GM12878 (cell line): Measurements from ENCODE around the gene PRKAR1A. TPM values are rescaled to one million over a fixed set of nuclear protein-coding genes. Genes with fewer than 3 reads are reported as not detected.

ENCODE experiments used
- ATAC-seq: fragments of 200-7000 bp; cut with Tn5 transposase; 3 replicates; pipeline ENCODE4 v1.9.1; 2020; ENCODE audit warnings: mild to moderate bottlenecking, moderate library complexity
- BruUV-seq: library from RNA; stranded (reverse); fragments of 400-500 nt; replicated peaks from 2 replicates; lab custom pipeline; 2021; lab: Mats Ljungman, UMichigan
- CTCF ChIA-PET: fragments of 300-600 bp; sonication (Branson Sonifier 250); formaldehyde crosslinking; extraction: SDS; loops from one replicate; lab custom pipeline; 2021; ENCODE audit warnings: inconsistent platforms; lab: Yijun Ruan, JAX
- POLR2A ChIA-PET: fragments of 350-600 bp; formaldehyde crosslinking; extraction: SDS; loops from one replicate; lab custom pipeline; 2021; ENCODE audit warnings: inconsistent platforms; lab: Charles Lee
- RAD21 ChIA-PET: fragments of 300-600 bp; sonication (Branson Sonifier 250); formaldehyde crosslinking; loops from one replicate; lab custom pipeline; 2023; ENCODE audit warnings: antibody characterized with exemption; ENCODE audit not compliant: unreplicated experiment; lab: Charles Lee
- SMC1A ChIA-PET: fragments of 300-600 bp; sonication (Branson Sonifier 250); formaldehyde crosslinking; loops from one replicate; lab custom pipeline; 2023; ENCODE audit not compliant: unreplicated experiment, uncharacterized antibody; lab: Charles Lee
- DNase-seq: peaks from one replicate; pipeline ENCODE4 v3.0.0-alpha.2; 2011; ENCODE audit warnings: low read depth, low spot score
- FAIRE-seq: peaks from 3 replicates; lab custom pipeline; 2011; peaks lifted over from hg19 to GRCh38; lab: Jason Lieb, UNC
- H2AFZ ChIP-seq: 2 replicates; pipeline ENCODE4 v1.6.0; 2011; ENCODE audit warnings: low read depth, low read length, control low read depth; ENCODE audit not compliant: control insufficient read depth
- H3K27ac ChIP-seq: 2 replicates; pipeline ENCODE4 v1.5.1; 2011; ENCODE audit warnings: control low read depth; ENCODE audit not compliant: control insufficient read depth, insufficient read depth
- H3K27me3 ChIP-seq, 2 experiments: replicated peaks in 1 of 2; 2 replicates each; pipeline versions ENCODE4 v1.6.0 to v1.6.1; 2011; ENCODE audit warnings: low read length in 1 of 2; ENCODE audit not compliant: control insufficient read depth in 2 of 2, insufficient read depth in 2 of 2
- H3K36me3 ChIP-seq, 2 experiments: 2 replicates each; pipeline ENCODE4 v1.5.1; 2011; ENCODE audit warnings: low read length in 1 of 2; ENCODE audit not compliant: control insufficient read depth in 2 of 2, insufficient read depth in 2 of 2
- H3K4me1 ChIP-seq: 2 replicates; pipeline ENCODE4 v1.6.1; 2011; ENCODE audit warnings: mild to moderate bottlenecking, low read length, moderate library complexity, mixed read lengths; ENCODE audit not compliant: control insufficient read depth, insufficient read depth
- H3K4me2 ChIP-seq: 2 replicates; pipeline ENCODE4 v1.6.0; 2011; ENCODE audit warnings: control low read depth; ENCODE audit not compliant: control insufficient read depth, insufficient read depth
- H3K4me3 ChIP-seq: fragments of 200-600 bp; sonication (generic); 2 replicates; pipeline ENCODE4 v1.5.1; 2016
- H3K79me2 ChIP-seq: 2 replicates; pipeline ENCODE4 v1.6.0; 2011; ENCODE audit warnings: low read length; ENCODE audit not compliant: control insufficient read depth, insufficient read depth
- H3K9ac ChIP-seq: 2 replicates; pipeline ENCODE4 v1.8.0; 2011; ENCODE audit warnings: low read length, control low read depth, mixed read lengths; ENCODE audit not compliant: control insufficient read depth, insufficient read depth
- H3K9me3 ChIP-seq: replicated peaks from 3 replicates; pipeline ENCODE4 v1.5.1; 2011; ENCODE audit warnings: mild to moderate bottlenecking, low read length; ENCODE audit not compliant: control insufficient read depth, insufficient read depth
- H4K20me1 ChIP-seq: 2 replicates; pipeline ENCODE4 v1.6.0; 2011; ENCODE audit not compliant: control insufficient read depth, insufficient read depth
- EED ChIP-seq: sonication (generic); IDR thresholded peaks from 2 replicates; pipeline ENCODE4 v1.6.1; 2016; ENCODE audit warnings: antibody characterized with exemption, low read depth
- GATAD2B ChIP-seq: fragments of 450-650 bp; conservative IDR thresholded peaks from 2 replicates; pipeline ENCODE4 v1.6.1; 2017; ENCODE audit warnings: low read depth, mild to moderate bottlenecking, moderate library complexity
- IRF3 ChIP-seq: fragments of 450-650 bp; IDR thresholded peaks from 2 replicates; pipeline ENCODE4 v1.6.1; 2014; ENCODE audit warnings: mild to moderate bottlenecking
- RELA ChIP-seq: fragments of 450-650 bp; IDR thresholded peaks from 2 replicates; pipeline ENCODE4 v1.8.0; 2014; ENCODE audit warnings: borderline replicate concordance; ENCODE audit not compliant: partially characterized antibody
- RUNX3 ChIP-seq: IDR thresholded peaks from 2 replicates; pipeline ENCODE4 v1.6.1; 2012; ENCODE audit warnings: low read length, inconsistent platforms
- SKIL ChIP-seq: fragments of 450-650 bp; IDR thresholded peaks from 2 replicates; pipeline ENCODE4 v1.6.1; 2017; ENCODE audit warnings: mild to moderate bottlenecking, low read depth, inconsistent platforms; ENCODE audit not compliant: poor library complexity, severe bottlenecking
- SMC3 ChIP-seq: IDR thresholded peaks from 2 replicates; pipeline ENCODE4 v1.6.1; 2011; ENCODE audit warnings: low read length, improper control_type of control experiment, borderline replicate concordance
- STAT1 ChIP-seq: fragments of 450-650 bp; conservative IDR thresholded peaks from 2 replicates; pipeline ENCODE4 v1.6.1; 2014; ENCODE audit warnings: antibody characterized with exemption, mild to moderate bottlenecking
- WRNIP1 ChIP-seq: IDR thresholded peaks from 2 replicates; pipeline ENCODE4 v1.6.1; 2011; ENCODE audit warnings: low read depth, low read length, improper control_type of control experiment, borderline replicate concordance
- ZBTB33 ChIP-seq: fragments of 450-650 bp; IDR thresholded peaks from 2 replicates; pipeline ENCODE4 v1.6.1; 2017; ENCODE audit warnings: mild to moderate bottlenecking
- ZNF622 ChIP-seq: fragments of 450-650 bp; IDR thresholded peaks from 2 replicates; pipeline ENCODE4 v1.6.1; 2017; ENCODE audit warnings: mild to moderate bottlenecking, inconsistent platforms
- WGBS: methylation state at CpG from one replicate; pipeline ENCODE4 v1.1.6; 2016; ENCODE audit warnings: low lambda C conversion rate; ENCODE audit not compliant: insufficient replicate concordance, insufficient coverage; ENCODE audit errors: missing lambda C conversion rate; 5-methylcytosine and 5-hydroxymethylcytosine counted together
- in situ Hi-C: fragments of 300-500 bp; cut with MboI; formaldehyde crosslinking; loops from 9 replicates; pipeline ENCODE4 v1.14.3; 2018; ENCODE audit warnings: mixed read lengths
- intact Hi-C: fragments of 100-400 bp; cut with micrococcal nuclease; formaldehyde crosslinking; loops from one replicate; pipeline ENCODE4 v1.14.2; 2022; ENCODE audit not compliant: unreplicated experiment
- polyA plus RNA-seq, 11 experiments: library from polyadenylated mRNA; depleted of rRNA in 4 of 11; unstranded in 6 of 11; stranded (reverse) in 5 of 11; fragments of >200 nt; fragmentation: Nextera tagmentation in 4 of 11; fragmentation: Illumina TruSeq in 1 of 11; extraction: Ambion mirVana in 4 of 11; extraction: Trizol in 1 of 11; gene quantifications; 1 replicate in 1 of 11; 2 replicates in 10 of 11; pipeline versions ENCODE4 v1.2.1 to v1.2.3, GENCODE V29; 2011 to 2016; ENCODE audit warnings: inconsistent platforms in 2 of 11, missing spikeins in 2 of 11, low read depth in 1 of 11
- total RNA-seq, 4 experiments: library from RNA; depleted of rRNA in 3 of 4; stranded (reverse); fragments of >200 nt in 3 of 4; fragmentation: Illumina TruSeq in 1 of 4; extraction: Trizol in 1 of 4; gene quantifications; 2 replicates each; pipeline versions ENCODE4 v1.2.1 to v1.2.3, GENCODE V29; 2013 to 2021
- TF ChIP-seq, protein P1 (sequence below): IDR thresholded peaks from 2 replicates; pipeline ENCODE4 v1.6.1; 2012; ENCODE audit warnings: improper control_type of control experiment, low read depth, low read length; ENCODE audit not compliant: insufficient replicate concordance
- TF ChIP-seq, protein P2 (sequence below): IDR thresholded peaks from 2 replicates; pipeline ENCODE4 v1.6.1; 2011; ENCODE audit warnings: mild to moderate bottlenecking, low read depth, low read length, moderate library complexity; ENCODE audit not compliant: insufficient replicate concordance

PRKAR1A gene
- total and polyA plus RNA-seq, 10 of the 15 experiments (the other 5 are each of a cell fraction or from before 2014, with no cell fraction given), result 29.1 to 200 (median 125) TPM

- FAIRE-seq, result no peak
- Histone ChIP-seq H3K4me3 (no peak overlapping the region), H3K27me3 (peaks cover 4 to 14% of the 10 kb centered on the region in 2 experiments), H3K4me2 (no peak overlapping the region), H3K4me1 (no peaks in the 10 kb centered on the region), H3K36me3 (no peaks in the 10 kb centered on the region), H4K20me1 (no peaks in the 10 kb centered on the region), H3K79me2 (no peaks in the 10 kb centered on the region), H3K9me3 (no peaks in the 10 kb centered on the region), H3K27ac (no peak overlapping the region), H3K9ac (no peak overlapping the region), H2AFZ (no peak overlapping the region)
- no TSS peak for BruUV-seq
- CTCF ChIA-PET, result interaction anchor here (1.6 to 3.5 kb wide), 2 partner anchors 12 to 18 kb away, joined by 3 to 15 read pairs; no protein-coding TSS in a partner anchor
- no peak for DNase-seq
- SMC1A ChIA-PET, result no interaction called here
- 47% methylated on average over 2 of the region's 2 CpGs for WGBS
- intact Hi-C loops, result no loop called here
- POLR2A ChIA-PET, result interaction anchor here (0.6 kb wide), 1 partner anchor 18 kb away, joined by 6 read pairs; no protein-coding TSS in a partner anchor
- RAD21 ChIA-PET, result no interaction called here
- in situ Hi-C loops, result no loop called here
- no peak for ATAC-seq
- TF ChIP-seq EED (no peak), RELA (no peak), WRNIP1 (no peak), SMC3 (no peak), SKIL (no peak), IRF3 (no peak), RUNX3 (no peak), ZNF622 (no peak), GATAD2B (no peak), STAT1 (no peak), ZBTB33 (no peak)
- TF ChIP-seq, protein P1, sequence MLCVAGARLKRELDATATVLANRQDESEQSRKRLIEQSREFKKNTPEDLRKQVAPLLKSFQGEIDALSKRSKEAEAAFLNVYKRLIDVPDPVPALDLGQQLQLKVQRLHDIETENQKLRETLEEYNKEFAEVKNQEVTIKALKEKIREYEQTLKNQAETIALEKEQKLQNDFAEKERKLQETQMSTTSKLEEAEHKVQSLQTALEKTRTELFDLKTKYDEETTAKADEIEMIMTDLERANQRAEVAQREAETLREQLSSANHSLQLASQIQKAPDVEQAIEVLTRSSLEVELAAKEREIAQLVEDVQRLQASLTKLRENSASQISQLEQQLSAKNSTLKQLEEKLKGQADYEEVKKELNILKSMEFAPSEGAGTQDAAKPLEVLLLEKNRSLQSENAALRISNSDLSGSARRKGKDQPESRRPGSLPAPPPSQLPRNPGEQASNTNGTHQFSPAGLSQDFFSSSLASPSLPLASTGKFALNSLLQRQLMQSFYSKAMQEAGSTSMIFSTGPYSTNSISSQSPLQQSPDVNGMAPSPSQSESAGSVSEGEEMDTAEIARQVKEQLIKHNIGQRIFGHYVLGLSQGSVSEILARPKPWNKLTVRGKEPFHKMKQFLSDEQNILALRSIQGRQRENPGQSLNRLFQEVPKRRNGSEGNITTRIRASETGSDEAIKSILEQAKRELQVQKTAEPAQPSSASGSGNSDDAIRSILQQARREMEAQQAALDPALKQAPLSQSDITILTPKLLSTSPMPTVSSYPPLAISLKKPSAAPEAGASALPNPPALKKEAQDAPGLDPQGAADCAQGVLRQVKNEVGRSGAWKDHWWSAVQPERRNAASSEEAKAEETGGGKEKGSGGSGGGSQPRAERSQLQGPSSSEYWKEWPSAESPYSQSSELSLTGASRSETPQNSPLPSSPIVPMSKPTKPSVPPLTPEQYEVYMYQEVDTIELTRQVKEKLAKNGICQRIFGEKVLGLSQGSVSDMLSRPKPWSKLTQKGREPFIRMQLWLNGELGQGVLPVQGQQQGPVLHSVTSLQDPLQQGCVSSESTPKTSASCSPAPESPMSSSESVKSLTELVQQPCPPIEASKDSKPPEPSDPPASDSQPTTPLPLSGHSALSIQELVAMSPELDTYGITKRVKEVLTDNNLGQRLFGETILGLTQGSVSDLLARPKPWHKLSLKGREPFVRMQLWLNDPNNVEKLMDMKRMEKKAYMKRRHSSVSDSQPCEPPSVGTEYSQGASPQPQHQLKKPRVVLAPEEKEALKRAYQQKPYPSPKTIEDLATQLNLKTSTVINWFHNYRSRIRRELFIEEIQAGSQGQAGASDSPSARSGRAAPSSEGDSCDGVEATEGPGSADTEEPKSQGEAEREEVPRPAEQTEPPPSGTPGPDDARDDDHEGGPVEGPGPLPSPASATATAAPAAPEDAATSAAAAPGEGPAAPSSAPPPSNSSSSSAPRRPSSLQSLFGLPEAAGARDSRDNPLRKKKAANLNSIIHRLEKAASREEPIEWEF, result no peak
- TF ChIP-seq, protein P2, sequence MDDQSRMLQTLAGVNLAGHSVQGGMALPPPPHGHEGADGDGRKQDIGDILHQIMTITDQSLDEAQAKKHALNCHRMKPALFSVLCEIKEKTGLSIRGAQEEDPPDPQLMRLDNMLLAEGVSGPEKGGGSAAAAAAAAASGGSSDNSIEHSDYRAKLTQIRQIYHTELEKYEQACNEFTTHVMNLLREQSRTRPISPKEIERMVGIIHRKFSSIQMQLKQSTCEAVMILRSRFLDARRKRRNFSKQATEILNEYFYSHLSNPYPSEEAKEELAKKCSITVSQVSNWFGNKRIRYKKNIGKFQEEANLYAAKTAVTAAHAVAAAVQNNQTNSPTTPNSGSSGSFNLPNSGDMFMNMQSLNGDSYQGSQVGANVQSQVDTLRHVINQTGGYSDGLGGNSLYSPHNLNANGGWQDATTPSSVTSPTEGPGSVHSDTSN, result no peak
These were observed 83.8 kb downstream of the PRKAR1A start for GRCh38 chr17:68595986-68596385.
